Mesenchymal stem cell (in vitro differentiated cells and primary cell): ENCODE data around the gene STX10.
A peak's percentile ranks its signal among the peaks of the same experiment; 100 is the strongest.

Experiments used
- DNase-seq: peaks from one replicate; pipeline ENCODE4 v3.0.0-alpha.2; 2013
- H2AFZ ChIP-seq: one replicate; pipeline ENCODE4 v1.6.1; 2013; ENCODE audit warnings: low read depth, mild to moderate bottlenecking, control low read depth, inconsistent platforms, low read length, moderate library complexity
- H2AK5ac ChIP-seq: 2 replicates; pipeline ENCODE4 v1.6.1; 2013; ENCODE audit warnings: low read length, moderate library complexity, mild to moderate bottlenecking, inconsistent platforms; ENCODE audit not compliant: severe bottlenecking
- H2BK120ac ChIP-seq: one replicate; pipeline ENCODE4 v1.6.1; 2013; ENCODE audit warnings: low read depth, mild to moderate bottlenecking, inconsistent platforms, low read length, moderate library complexity
- H2BK12ac ChIP-seq, 2 experiments: one replicate each; pipeline ENCODE4 v1.6.1; 2013; ENCODE audit warnings: inconsistent platforms in 2 of 2, low read length in 2 of 2, mild to moderate bottlenecking in 2 of 2, moderate library complexity in 2 of 2, control low read depth in 1 of 2
- H2BK15ac ChIP-seq: one replicate; pipeline ENCODE4 v1.6.1; 2013; ENCODE audit warnings: mild to moderate bottlenecking, low read depth, inconsistent platforms; ENCODE audit not compliant: poor library complexity, severe bottlenecking
- H2BK5ac ChIP-seq: 2 replicates; pipeline ENCODE4 v1.6.1; 2013; ENCODE audit warnings: low read depth, mild to moderate bottlenecking, low read length, control low read depth, inconsistent platforms; ENCODE audit not compliant: poor library complexity, severe bottlenecking
- H3K14ac ChIP-seq, 2 experiments: one replicate each; pipeline ENCODE4 v1.6.1; 2013; ENCODE audit warnings: inconsistent platforms in 2 of 2, low read length in 2 of 2, control low read depth in 1 of 2, mild to moderate bottlenecking in 1 of 2, moderate library complexity in 1 of 2
- H3K18ac ChIP-seq, 2 experiments: one replicate each; pipeline ENCODE4 v1.6.1; 2013; ENCODE audit warnings: inconsistent platforms in 2 of 2, low read length in 2 of 2, control low read depth in 1 of 2, low read depth in 1 of 2, mild to moderate bottlenecking in 1 of 2
- H3K23ac ChIP-seq, 2 experiments: one replicate each; pipeline ENCODE4 v1.6.1; 2013; ENCODE audit warnings: inconsistent platforms in 2 of 2, low read length in 2 of 2, mild to moderate bottlenecking in 2 of 2, moderate library complexity in 2 of 2, control low read depth in 1 of 2
- H3K27ac ChIP-seq: 2 replicates; pipeline ENCODE4 v1.5.1; 2013; ENCODE audit warnings: mild to moderate bottlenecking, moderate library complexity, low read length, control low read depth, inconsistent platforms; ENCODE audit not compliant: poor library complexity, severe bottlenecking
- H3K27me3 ChIP-seq, 2 experiments: 2 replicates each; pipeline versions ENCODE4 v1.6.1 to v1.7.0; 2013; ENCODE audit warnings: low read length in 2 of 2, mild to moderate bottlenecking in 2 of 2, moderate library complexity in 2 of 2, control low read depth in 1 of 2, inconsistent platforms in 1 of 2; ENCODE audit not compliant: control insufficient read depth in 1 of 2, insufficient read depth in 1 of 2
- H3K36me3 ChIP-seq, 2 experiments: 2 replicates each; pipeline versions ENCODE4 v1.6.1 to v1.7.0; 2013; ENCODE audit warnings: low read length in 2 of 2, control low read depth in 1 of 2, inconsistent platforms in 1 of 2, low read depth in 1 of 2, mild to moderate bottlenecking in 1 of 2; ENCODE audit not compliant: insufficient read depth in 2 of 2, control insufficient read depth in 1 of 2
- H3K4ac ChIP-seq, 2 experiments: one replicate each; pipeline ENCODE4 v1.6.1; 2013; ENCODE audit warnings: inconsistent platforms in 2 of 2, low read length in 2 of 2, mild to moderate bottlenecking in 2 of 2, moderate library complexity in 2 of 2, control low read depth in 1 of 2, low read depth in 1 of 2
- H3K4me1 ChIP-seq: 2 replicates; pipeline ENCODE4 v1.6.1; 2013; ENCODE audit warnings: low read depth, low read length, control low read depth; ENCODE audit not compliant: control insufficient read depth, insufficient read depth
- H3K4me2 ChIP-seq: 2 replicates; pipeline ENCODE4 v1.6.1; 2013; ENCODE audit warnings: low read length, mild to moderate bottlenecking, inconsistent platforms; ENCODE audit not compliant: poor library complexity, severe bottlenecking
- H3K4me3 ChIP-seq, 2 experiments: 2 replicates each; pipeline versions ENCODE4 v1.5.1 to v1.7.0; 2013; ENCODE audit warnings: low read length in 2 of 2, mild to moderate bottlenecking in 2 of 2, control low read depth in 1 of 2, low read depth in 1 of 2; ENCODE audit not compliant: insufficient read depth in 1 of 2
- H3K79me1 ChIP-seq: replicated peaks from 2 replicates; pipeline ENCODE4 v1.6.1; 2013; ENCODE audit warnings: mild to moderate bottlenecking, control low read depth, low read length, inconsistent platforms; ENCODE audit not compliant: poor library complexity, severe bottlenecking
- H3K9ac ChIP-seq: 2 replicates; pipeline ENCODE4 v1.7.0; 2013; ENCODE audit warnings: mild to moderate bottlenecking, low read length, moderate library complexity
- H3K9me3 ChIP-seq: 2 replicates; pipeline ENCODE4 v1.7.0; 2013; ENCODE audit warnings: mild to moderate bottlenecking, low read length; ENCODE audit not compliant: control insufficient read depth
- H4K8ac ChIP-seq: one replicate; pipeline ENCODE4 v1.6.1; 2013; ENCODE audit warnings: inconsistent platforms, mild to moderate bottlenecking, low read length, moderate library complexity
- H4K91ac ChIP-seq: one replicate; pipeline ENCODE4 v1.6.1; 2013; ENCODE audit warnings: mild to moderate bottlenecking, low read length, inconsistent platforms
- WGBS: methylation state at CpG from one replicate; pipeline ENCODE4 v1.1.7; 2013; ENCODE audit warnings: mixed read lengths; 5-methylcytosine and 5-hydroxymethylcytosine counted together

Gene STX10

DNA sequence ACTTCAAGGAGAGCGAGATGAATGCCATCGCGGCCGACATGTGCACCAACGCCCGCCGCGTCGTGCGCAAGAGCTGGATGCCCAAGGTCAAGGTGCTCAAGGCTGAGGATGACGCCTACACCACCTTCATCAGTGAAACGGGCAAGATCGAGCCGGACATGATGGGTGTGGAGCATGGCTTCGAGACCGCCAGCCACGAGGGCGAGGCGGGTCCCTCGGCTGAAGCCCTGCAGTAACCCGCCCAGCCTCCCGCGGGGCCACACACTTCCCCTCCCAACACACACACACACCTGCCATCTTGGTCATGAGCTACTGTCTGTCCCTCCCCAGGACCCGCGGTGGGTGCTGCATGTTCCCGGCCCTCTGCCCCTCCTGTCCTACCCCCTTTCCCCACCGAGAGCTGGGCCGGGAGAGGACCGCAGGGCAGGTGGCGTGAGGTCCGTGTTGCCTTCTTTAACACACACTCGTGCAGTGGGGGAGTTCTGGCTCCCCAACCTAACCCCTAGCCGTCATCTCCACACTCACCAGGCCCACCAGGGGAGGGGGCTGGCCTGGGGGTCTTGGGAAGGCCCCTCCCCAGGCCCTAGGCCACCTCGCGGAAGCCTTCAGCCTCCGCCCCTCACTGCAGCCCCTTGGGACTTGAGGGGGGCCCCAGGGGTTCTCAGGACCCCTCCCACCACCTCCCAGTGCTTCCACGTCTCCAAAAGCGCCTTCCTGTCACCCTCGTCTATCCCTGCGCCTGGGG, 11.8 kb downstream of the STX10 start:
- H3K18ac ChIP-seq, result no peak overlapping the region
- no peak overlapping the region for H3K23ac ChIP-seq
- peak overlapping the region; percentile 19 for H4K91ac ChIP-seq
- no peak overlapping the region for H2BK5ac ChIP-seq
- H3K27me3 ChIP-seq, result no peaks in the 10 kb centered on the region
- no peak overlapping the region for H2AK5ac ChIP-seq
- no peak overlapping the region for H2BK12ac ChIP-seq
- H3K9me3 ChIP-seq, result no peaks in the 10 kb centered on the region
- H3K9ac ChIP-seq, result no peak overlapping the region
- no peak overlapping the region for H3K4me2 ChIP-seq
- DNase-seq, result no peak
- H2BK120ac ChIP-seq, result no peak overlapping the region
- no peak overlapping the region for H3K4me3 ChIP-seq
- H2AFZ ChIP-seq, result no peak overlapping the region
- H3K27ac ChIP-seq, result no peak overlapping the region
- no peak overlapping the region for H3K14ac ChIP-seq
- H3K4ac ChIP-seq, result no peak overlapping the region
- peaks cover 40% of the 10 kb centered on the region for H3K79me1 ChIP-seq
- WGBS, result 96% methylated on average over 40 of the region's 40 CpGs
- no peak overlapping the region for H2BK15ac ChIP-seq
- H3K4me1 ChIP-seq, result peaks cover 5% of the 10 kb centered on the region
- H3K36me3 ChIP-seq, result peaks cover 49 to 70% of the 10 kb centered on the region in 2 experiments
- no peak overlapping the region for H4K8ac ChIP-seq

DNA sequence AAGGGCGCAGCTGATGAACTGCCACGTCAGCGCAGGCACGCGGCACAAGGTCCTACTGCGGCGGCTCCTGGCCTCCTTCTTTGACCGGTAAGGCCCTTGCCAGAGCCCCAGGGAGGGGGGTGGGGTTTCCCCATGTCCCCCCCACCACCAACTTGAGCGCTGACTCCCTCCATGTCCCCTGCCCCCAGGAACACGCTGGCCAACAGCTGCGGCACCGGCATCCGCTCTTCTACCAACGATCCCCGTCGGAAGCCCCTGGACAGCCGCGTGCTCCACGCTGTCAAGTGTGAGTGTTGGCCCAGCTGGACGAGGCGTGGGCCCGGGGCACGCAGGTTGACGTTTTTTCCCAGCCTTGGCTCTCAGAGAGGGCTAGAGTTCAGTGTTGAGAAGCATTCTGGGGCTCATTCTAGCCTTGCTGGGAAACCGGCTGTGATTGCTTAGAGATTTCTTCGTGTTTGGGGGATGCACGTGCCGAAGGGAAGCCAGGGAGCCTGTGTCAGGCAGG, 12.8 kb downstream of the STX10 start:
- Histone ChIP-seq H4K91ac (no peak overlapping the region), H3K27ac (no peak overlapping the region), H3K4ac (no peak overlapping the region), H3K36me3 (peaks cover 49 to 73% of the 10 kb centered on the region in 2 experiments), H3K23ac (no peak overlapping the region), H3K4me2 (no peak overlapping the region), H3K18ac (no peak overlapping the region), H4K8ac (no peak overlapping the region), H3K4me3 (no peak overlapping the region), H2BK12ac (no peak overlapping the region), H3K4me1 (peaks cover 7% of the 10 kb centered on the region), H3K9me3 (no peaks in the 10 kb centered on the region), H2AFZ (no peak overlapping the region), H2BK15ac (no peak overlapping the region), H3K9ac (no peak overlapping the region), H2BK120ac (no peak overlapping the region), H3K27me3 (no peaks in the 10 kb centered on the region), H3K79me1 (peaks cover 40% of the 10 kb centered on the region), H3K14ac (no peak overlapping the region), H2AK5ac (no peak overlapping the region), H2BK5ac (no peak overlapping the region)
- 97% methylated on average over 28 of the region's 28 CpGs for WGBS
- no peak for DNase-seq

- 94% methylated on average over 56 of the region's 60 CpGs for WGBS
- Histone ChIP-seq H3K36me3 (peaks cover 50 to 72% of the 10 kb centered on the region in 2 experiments), H3K9me3 (no peaks in the 10 kb centered on the region)
These were observed 14.8 kb downstream of the STX10 start for GRCh38 chr19:13135068-13136062.

GRCh38 chr19:13134626-13135025, 15.5 kb downstream of the STX10 start:
- Histone ChIP-seq H4K91ac (no peak overlapping the region), H2BK120ac (no peak overlapping the region), H3K4me3 (no peak overlapping the region), H2BK12ac (no peak overlapping the region), H2AFZ (no peak overlapping the region), H3K9me3 (no peaks in the 10 kb centered on the region), H3K27ac (no peak overlapping the region), H3K18ac (no peak overlapping the region), H2BK15ac (no peak overlapping the region), H3K27me3 (no peaks in the 10 kb centered on the region), H3K4me2 (no peak overlapping the region), H4K8ac (no peak overlapping the region), H3K36me3 (peaks cover 50 to 65% of the 10 kb centered on the region in 2 experiments), H2BK5ac (no peak overlapping the region), H3K9ac (no peak overlapping the region), H3K79me1 (peaks cover 47% of the 10 kb centered on the region), H2AK5ac (no peak overlapping the region), H3K4me1 (peaks cover 9% of the 10 kb centered on the region), H3K14ac (no peak overlapping the region), H3K4ac (no peak overlapping the region), H3K23ac (no peak overlapping the region)
- 92% methylated on average over 3 of the region's 3 CpGs for WGBS
- DNase-seq, result no peak

More at GRCh38 chr19:13135068-13136062, 14.8 kb downstream of the STX10 start:
- H2AK5ac ChIP-seq, result no peak overlapping the region
- H3K4me3 ChIP-seq, result no peak overlapping the region
- no peak overlapping the region for H2AFZ ChIP-seq
- no peak overlapping the region for H2BK5ac ChIP-seq
- no peak overlapping the region for H4K8ac ChIP-seq
- H3K27ac ChIP-seq, result no peak overlapping the region
- no peaks in the 10 kb centered on the region for H3K27me3 ChIP-seq
- H3K18ac ChIP-seq, result no peak overlapping the region
- H3K14ac ChIP-seq, result no peak overlapping the region
- H3K4me1 ChIP-seq, result peaks cover 9% of the 10 kb centered on the region
- H2BK15ac ChIP-seq, result no peak overlapping the region
- no peak for DNase-seq
- H2BK12ac ChIP-seq, result no peak overlapping the region
- no peak overlapping the region for H3K9ac ChIP-seq
- H3K4me2 ChIP-seq, result no peak overlapping the region
- no peak overlapping the region for H3K23ac ChIP-seq
- H3K4ac ChIP-seq, result no peak overlapping the region
- H4K91ac ChIP-seq, result peak overlapping the region; percentile 2
- no peak overlapping the region for H2BK120ac ChIP-seq
- peaks cover 47% of the 10 kb centered on the region for H3K79me1 ChIP-seq
